A673 (cell line): ENCODE results near the gene SYS1.
"Not testable (repeated sequence)": the region's sequence is repeated elsewhere in the genome, so short reads cannot be mapped to it uniquely, and the experiment has no call there.

Experiments used
- CTCF ChIP-seq: fragments of 300-800, 200-600 bp; sonication (generic); conservative IDR thresholded peaks from 2 replicates; pipeline ENCODE4 v1.5.1; 2017; ENCODE audit warnings: low read depth, mild to moderate bottlenecking, antibody characterized with exemption, low read length, moderate library complexity, mixed read lengths
- EZH2 ChIP-seq: fragments of 200-600 bp; sonication (generic); IDR thresholded peaks from 2 replicates; pipeline ENCODE4 v1.6.1; 2017; ENCODE audit warnings: borderline replicate concordance, low read depth, mild to moderate bottlenecking, mixed read lengths, antibody characterized with exemption, low read length; ENCODE audit not compliant: poor library complexity, severe bottlenecking

GRCh38 chr20:45350795-45351194, 12.2 kb upstream of the SYS1 start:
- not testable (repeated sequence) for TF ChIP-seq CTCF, EZH2
